ENCODE measurements around the gene AP2B1.

GRCh38 chr17:35744830-35745229, 157.7 kb downstream of the AP2B1 start:
- TF ChIP-seq ZNF660 (tag by site-specific recombination; IDR thresholded peaks at IDR 0.05) (no peak), REPIN1 (tag by site-specific recombination; IDR thresholded peaks at IDR 0.05; ENCODE audit: low read depth) (no peak), CTCF (tag by site-specific recombination; IDR thresholded peaks at IDR 0.05) (no peak)
